ENCODE data around the gene AP1M2. TPM values are rescaled to one million over a fixed set of nuclear protein-coding genes. Genes with fewer than 3 reads are reported as not detected.

AP1M2 gene
- total RNA-seq, 1 experiment from 2014 or later: 2.5 TPM

DNA sequence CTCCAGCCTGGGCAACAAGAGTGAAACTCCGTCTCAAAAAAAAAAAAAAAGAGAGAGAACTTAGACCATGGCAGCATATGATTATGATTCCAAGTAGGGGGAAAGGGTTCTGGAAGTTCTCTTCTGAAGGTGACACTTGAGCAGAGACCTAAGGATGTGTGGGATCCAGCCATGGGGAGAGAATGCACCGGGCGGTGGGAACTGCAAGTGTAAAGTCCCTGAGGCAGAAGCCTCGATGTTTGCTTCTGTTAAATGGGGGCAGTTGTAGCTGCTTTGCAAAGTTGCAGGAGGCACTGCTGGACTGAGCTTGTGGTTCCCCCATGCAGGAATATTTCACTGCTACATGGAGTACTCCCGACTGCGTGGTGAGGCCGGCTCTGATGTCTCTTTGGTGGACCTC lies 47.3 kb upstream of the AP1M2 start:
- no peak for DNase-seq (ENCODE audit: low spot score)

DNA sequence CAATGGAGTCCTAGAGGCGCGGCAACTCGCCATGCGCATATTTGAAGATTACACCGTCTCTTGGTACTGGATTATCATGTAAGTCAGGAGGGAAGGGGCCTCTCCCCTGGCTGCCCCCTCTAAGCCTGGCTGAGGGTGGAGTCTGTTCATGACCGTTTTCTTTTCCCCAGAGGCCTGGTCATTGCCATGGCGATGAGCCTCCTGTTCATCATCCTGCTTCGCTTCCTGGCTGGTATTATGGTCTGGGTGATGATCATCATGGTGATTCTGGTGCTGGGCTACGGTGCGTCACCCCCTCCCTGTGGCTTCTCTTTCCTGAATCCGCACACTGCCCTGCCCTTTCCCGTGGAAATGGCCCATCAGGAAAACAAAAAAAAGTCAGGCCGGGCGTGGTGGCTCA lies 44.8 kb upstream of the AP1M2 start:
- Histone ChIP-seq H3K36me3 (ENCODE audit: insufficient read depth, low read length, poor library complexity, severe bottlenecking) (peaks cover 12% of the 10 kb centered on the region), H3K4me1 (ENCODE audit: insufficient read depth, low read length, poor library complexity, severe bottlenecking) (no peaks in the 10 kb centered on the region), H3K9me3 (ENCODE audit: low read depth, low read length, poor library complexity, severe bottlenecking) (no peaks in the 10 kb centered on the region), H3K4me3 (ENCODE audit: low read depth, low read length, poor library complexity, severe bottlenecking) (no peak overlapping the region), H3K27me3 (replicated peaks; ENCODE audit: insufficient read depth, low read depth, low read length, poor library complexity) (no peaks in the 10 kb centered on the region), H3K27ac (ENCODE audit: low read depth, low read length, poor library complexity, severe bottlenecking) (no peak overlapping the region)
- BruUV-seq (replicated peaks): no TSS peak
- DNase-seq (ENCODE audit: low spot score): no peak
- intact Hi-C loops (cut with micrococcal nuclease; ENCODE audit: unreplicated experiment): no loop called here
- ChIA-PET POLR2A (ENCODE audit: low non-redundant PET) (no interaction called here), CTCF (no interaction called here)
- TF ChIP-seq EZH2 (IDR thresholded peaks at IDR 0.05; ENCODE audit: borderline replicate concordance, low read depth, low read length, poor library complexity, severe bottlenecking): no peak
- TF ChIP-seq CTCF (conservative IDR thresholded peaks at IDR 0.05; ENCODE audit: low read depth, low read length): no peak

More for the DNA sequence above, 47.3 kb upstream of the AP1M2 start:
- TF ChIP-seq CTCF (conservative IDR thresholded peaks at IDR 0.05; ENCODE audit: low read depth, low read length) (no peak), EZH2 (IDR thresholded peaks at IDR 0.05; ENCODE audit: borderline replicate concordance, low read depth, low read length, poor library complexity, severe bottlenecking) (no peak)
- Histone ChIP-seq H3K9me3 (ENCODE audit: low read depth, low read length, poor library complexity, severe bottlenecking) (no peaks in the 10 kb centered on the region), H3K36me3 (ENCODE audit: insufficient read depth, low read length, poor library complexity, severe bottlenecking) (peaks cover 15% of the 10 kb centered on the region), H3K27ac (ENCODE audit: low read depth, low read length, poor library complexity, severe bottlenecking) (no peak overlapping the region), H3K4me3 (ENCODE audit: low read depth, low read length, poor library complexity, severe bottlenecking) (no peak overlapping the region), H3K27me3 (replicated peaks; ENCODE audit: insufficient read depth, low read depth, low read length, poor library complexity) (no peaks in the 10 kb centered on the region), H3K4me1 (ENCODE audit: insufficient read depth, low read length, poor library complexity, severe bottlenecking) (no peaks in the 10 kb centered on the region)
- ChIA-PET CTCF (no interaction called here), POLR2A (ENCODE audit: low non-redundant PET) (no interaction called here)
- intact Hi-C loops (cut with micrococcal nuclease; ENCODE audit: unreplicated experiment): no loop called here
- no TSS peak for BruUV-seq (replicated peaks)

DNA sequence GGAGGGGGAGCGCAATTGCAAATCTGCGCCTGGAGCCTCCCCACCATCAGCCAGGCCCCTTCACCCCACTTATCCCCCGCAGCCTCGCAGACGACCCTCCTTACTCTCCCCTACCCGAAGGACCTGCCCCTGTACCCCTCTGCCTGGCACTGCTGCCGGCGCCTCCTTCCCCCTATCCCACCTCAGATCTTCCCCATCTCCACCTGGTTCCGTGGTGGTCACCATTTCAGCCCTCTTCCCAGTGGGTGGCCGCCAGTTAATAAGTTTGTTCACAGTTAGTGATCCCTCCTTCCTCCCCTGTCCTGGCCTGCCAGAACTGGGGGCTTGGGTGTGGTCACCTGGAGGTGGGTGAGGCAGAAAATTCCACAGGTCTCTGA lies 38.6 kb upstream of the AP1M2 start:
- intact Hi-C loops (cut with micrococcal nuclease; ENCODE audit: unreplicated experiment): no loop called here
- H3K27me3 ChIP-seq (replicated peaks; ENCODE audit: insufficient read depth, low read depth, low read length, poor library complexity): no peaks in the 10 kb centered on the region
- H3K4me3 ChIP-seq (ENCODE audit: low read depth, low read length, poor library complexity, severe bottlenecking): peak overlapping the region; percentile 35
- DNase-seq (ENCODE audit: low spot score): no peak
- no peaks in the 10 kb centered on the region for H3K4me1 ChIP-seq (ENCODE audit: insufficient read depth, low read length, poor library complexity, severe bottlenecking)
- H3K36me3 ChIP-seq (ENCODE audit: insufficient read depth, low read length, poor library complexity, severe bottlenecking): no peaks in the 10 kb centered on the region
- BruUV-seq (replicated peaks): no TSS peak
- TF ChIP-seq EZH2 (IDR thresholded peaks at IDR 0.05; ENCODE audit: borderline replicate concordance, low read depth, low read length, poor library complexity, severe bottlenecking): no peak
- TF ChIP-seq CTCF (conservative IDR thresholded peaks at IDR 0.05; ENCODE audit: low read depth, low read length): no peak
- POLR2A ChIA-PET (ENCODE audit: low non-redundant PET): no interaction called here
- H3K27ac ChIP-seq (ENCODE audit: low read depth, low read length, poor library complexity, severe bottlenecking): no peak overlapping the region
- no peaks in the 10 kb centered on the region for H3K9me3 ChIP-seq (ENCODE audit: low read depth, low read length, poor library complexity, severe bottlenecking)
- CTCF ChIA-PET: no interaction called here
